Fibroblast of mammary gland (primary cell): ENCODE measurements around the gene CHD5.

Experiments used
- DNase-seq: peaks from one replicate; pipeline ENCODE4 v3.0.0-alpha.2; 2010; ENCODE audit warnings: low read depth
- H3K4me3 ChIP-seq: 2 replicates; pipeline ENCODE4 v1.5.1; 2011; ENCODE audit warnings: low read depth, mild to moderate bottlenecking, low read length, moderate library complexity; ENCODE audit not compliant: control insufficient read depth
- TF ChIP-seq, protein P1 (sequence below): conservative IDR thresholded peaks from 2 replicates; pipeline ENCODE4 v1.5.1; 2011; ENCODE audit warnings: low read depth, low read length, inconsistent platforms; ENCODE audit not compliant: control insufficient read depth, insufficient read depth

The CHD5 gene

DNA sequence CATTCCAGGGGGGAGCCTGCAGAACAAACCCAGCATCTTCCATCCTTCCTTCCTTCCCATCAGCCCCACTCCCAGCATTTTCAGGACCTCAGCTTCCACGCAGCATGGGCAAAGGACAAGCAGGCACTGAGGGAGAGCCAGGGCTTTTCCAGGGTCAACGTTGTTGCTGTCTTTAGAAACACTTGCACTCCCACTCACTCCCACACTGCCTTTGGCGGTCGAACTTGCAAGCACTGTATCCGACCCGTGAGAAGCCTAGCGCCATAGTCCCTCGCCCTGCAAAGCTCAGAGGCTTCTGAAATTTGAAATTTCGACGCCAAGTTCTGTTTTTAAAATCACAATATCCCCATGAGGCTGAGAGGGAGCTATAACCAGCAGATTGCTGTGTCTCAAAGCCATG, 87.0 kb downstream of the CHD5 start:
- no peak for DNase-seq
- TF ChIP-seq, protein P1, sequence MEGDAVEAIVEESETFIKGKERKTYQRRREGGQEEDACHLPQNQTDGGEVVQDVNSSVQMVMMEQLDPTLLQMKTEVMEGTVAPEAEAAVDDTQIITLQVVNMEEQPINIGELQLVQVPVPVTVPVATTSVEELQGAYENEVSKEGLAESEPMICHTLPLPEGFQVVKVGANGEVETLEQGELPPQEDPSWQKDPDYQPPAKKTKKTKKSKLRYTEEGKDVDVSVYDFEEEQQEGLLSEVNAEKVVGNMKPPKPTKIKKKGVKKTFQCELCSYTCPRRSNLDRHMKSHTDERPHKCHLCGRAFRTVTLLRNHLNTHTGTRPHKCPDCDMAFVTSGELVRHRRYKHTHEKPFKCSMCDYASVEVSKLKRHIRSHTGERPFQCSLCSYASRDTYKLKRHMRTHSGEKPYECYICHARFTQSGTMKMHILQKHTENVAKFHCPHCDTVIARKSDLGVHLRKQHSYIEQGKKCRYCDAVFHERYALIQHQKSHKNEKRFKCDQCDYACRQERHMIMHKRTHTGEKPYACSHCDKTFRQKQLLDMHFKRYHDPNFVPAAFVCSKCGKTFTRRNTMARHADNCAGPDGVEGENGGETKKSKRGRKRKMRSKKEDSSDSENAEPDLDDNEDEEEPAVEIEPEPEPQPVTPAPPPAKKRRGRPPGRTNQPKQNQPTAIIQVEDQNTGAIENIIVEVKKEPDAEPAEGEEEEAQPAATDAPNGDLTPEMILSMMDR = no peak
- no peak overlapping the region for H3K4me3 ChIP-seq

DNA sequence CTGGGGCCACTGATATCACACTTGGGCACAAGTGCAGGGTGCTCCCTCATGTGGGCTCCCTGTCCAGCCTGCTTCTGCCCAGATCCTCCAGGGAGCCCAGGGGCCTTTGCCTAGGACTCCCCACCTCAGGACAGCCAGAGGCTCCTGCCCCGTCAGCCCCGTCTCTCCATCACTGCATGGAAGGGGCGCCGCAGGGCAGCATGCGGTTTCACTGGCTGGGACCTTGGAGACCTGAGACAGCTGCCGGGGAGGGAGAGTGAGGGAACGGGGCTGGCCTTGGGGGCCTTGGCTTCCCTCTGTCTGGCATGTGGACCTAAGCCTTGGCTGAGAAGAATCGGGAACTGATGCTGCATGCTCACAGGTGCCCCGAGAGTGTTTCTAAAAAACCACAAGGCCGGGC, 87.9 kb downstream of the CHD5 start:
- TF ChIP-seq, protein P1 = no peak
- no peak for DNase-seq
- H3K4me3 ChIP-seq = no peak overlapping the region

DNA sequence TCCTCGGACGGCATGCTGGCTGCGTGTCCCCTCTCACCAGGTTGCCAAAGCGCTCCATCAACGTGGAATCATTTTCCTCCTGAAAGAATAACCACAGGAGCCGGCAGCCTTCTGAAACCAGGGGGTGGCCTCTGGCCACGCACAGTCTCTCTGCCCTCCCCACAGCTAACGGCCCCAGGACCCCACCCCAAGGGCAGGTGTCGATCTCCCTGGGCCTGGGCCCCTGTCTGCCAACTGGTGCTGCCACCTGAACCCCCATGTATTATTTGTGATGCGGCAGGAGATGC, 88.4 kb downstream of the CHD5 start:
- no peak for DNase-seq
- TF ChIP-seq, protein P1 = no peak
- H3K4me3 ChIP-seq = no peak overlapping the region

DNA sequence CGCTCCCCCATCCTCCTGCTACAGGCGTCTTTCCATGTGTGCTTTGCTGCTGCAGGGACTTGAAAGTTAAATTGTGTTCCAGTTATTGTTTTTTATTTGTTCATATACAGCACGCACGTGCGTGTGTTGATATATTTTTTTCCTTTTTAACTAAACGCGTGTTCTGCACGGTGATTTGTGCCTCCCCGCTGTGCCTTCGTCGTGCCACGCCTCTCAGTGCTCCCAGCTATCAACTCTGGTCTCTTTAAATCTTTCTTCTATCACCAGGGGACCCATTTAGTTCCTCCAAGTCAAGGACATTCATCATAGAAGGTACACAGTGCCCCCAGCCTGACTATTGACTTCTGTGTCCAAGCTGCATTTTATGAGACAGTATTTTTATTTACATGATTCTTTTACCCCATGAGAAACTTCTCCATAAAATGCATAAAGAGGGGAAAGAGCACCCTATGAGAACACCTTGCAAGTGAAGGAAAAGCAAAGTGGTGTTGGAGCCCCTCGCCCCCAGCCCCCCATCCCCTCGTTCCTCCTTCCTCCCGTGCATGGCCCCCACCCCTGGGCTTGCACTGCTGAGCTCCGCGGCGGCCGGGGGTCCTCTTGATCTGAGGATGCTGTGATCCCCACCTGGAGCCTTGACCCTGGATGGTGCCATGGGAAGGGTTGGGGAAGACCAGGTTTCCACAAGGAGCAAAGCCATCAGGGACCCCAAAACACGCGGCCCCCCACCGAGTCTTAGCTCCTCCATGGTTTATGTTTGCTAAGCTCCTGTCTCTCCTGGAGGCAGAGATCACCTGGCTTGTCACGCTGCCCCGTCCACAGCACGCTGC, 88.9 kb downstream of the CHD5 start:
- TF ChIP-seq, protein P1 = no peak

DNA sequence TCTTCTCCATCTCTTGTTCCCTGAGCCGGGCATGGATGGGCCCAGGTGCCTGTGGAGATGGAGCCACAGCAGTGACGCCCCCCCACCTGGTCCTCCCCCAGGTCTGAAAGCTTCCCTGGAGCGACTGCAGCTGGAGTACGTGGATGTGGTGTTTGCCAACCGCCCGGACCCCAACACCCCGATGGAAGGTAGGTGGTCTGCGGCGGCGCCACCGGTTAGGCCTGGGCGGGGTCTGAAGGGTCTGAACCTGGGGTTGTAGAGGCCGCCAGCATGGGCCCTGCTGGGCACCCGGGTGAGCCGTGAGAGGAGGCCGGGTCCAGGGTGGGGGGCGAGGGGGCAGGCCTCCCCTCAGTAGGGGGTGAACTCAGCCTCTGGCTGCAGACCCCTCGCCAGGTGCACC, 89.8 kb downstream of the CHD5 start:
- no peak for DNase-seq
- no peak overlapping the region for H3K4me3 ChIP-seq
- TF ChIP-seq, protein P1 = no peak

More for the DNA sequence above, 88.9 kb downstream of the CHD5 start:
- no peak for DNase-seq
- H3K4me3 ChIP-seq = no peak overlapping the region

DNA sequence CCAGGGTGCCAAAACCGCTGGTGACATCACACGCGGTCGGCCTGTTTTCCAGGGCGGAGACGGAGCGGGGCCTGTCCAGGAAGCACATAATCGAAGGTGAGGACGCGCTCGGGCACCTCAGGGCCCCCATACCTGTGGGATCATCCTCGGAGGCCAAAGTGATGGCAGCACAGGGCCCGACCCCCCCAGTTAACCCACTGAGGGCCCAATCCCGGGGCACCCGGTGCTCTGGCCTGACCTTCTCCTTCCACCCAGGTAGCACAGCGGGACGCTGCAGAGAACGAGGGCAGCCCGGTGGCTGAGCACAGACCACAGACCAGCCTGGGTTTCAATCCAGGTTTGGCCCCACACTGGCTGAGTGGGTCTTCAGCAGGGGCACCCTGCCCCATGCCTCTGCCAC, 91.2 kb downstream of the CHD5 start:
- no peak for DNase-seq
- TF ChIP-seq, protein P1 = no peak
- H3K4me3 ChIP-seq = no peak overlapping the region
